CD4-positive, alpha-beta T cell treated with Interleukin-17A for 1 hour (primary cell): ENCODE data around the gene HS3ST4.
"Not testable (repeated sequence)": the region's sequence is repeated elsewhere in the genome, so short reads cannot be mapped to it uniquely, and the experiment has no call there.

ENCODE experiments used
- DNase-seq: peaks from one replicate; pipeline ENCODE4 v3.0.0-alpha.2; 2020

Gene HS3ST4

GRCh38 chr16:26015776-26016175, 324.0 kb downstream of the HS3ST4 start:
- DNase-seq = no peak

- no peak for DNase-seq
Measured at GRCh38 chr16:26016989-26017388, 325.2 kb downstream of the HS3ST4 start.

- no peak for DNase-seq
Measured at GRCh38 chr16:26019381-26020242, 327.9 kb downstream of the HS3ST4 start.

- DNase-seq = no peak
Measured at GRCh38 chr16:26026709-26027450, 335.1 kb downstream of the HS3ST4 start.

- no peak for DNase-seq
Measured at GRCh38 chr16:26031286-26031685, 339.5 kb downstream of the HS3ST4 start.

GRCh38 chr16:26032661-26033060, 340.9 kb downstream of the HS3ST4 start:
- not testable (repeated sequence) for DNase-seq

- DNase-seq = no peak
Measured at GRCh38 chr16:26041952-26042668, 350.4 kb downstream of the HS3ST4 start.

GRCh38 chr16:26050472-26050871, 358.7 kb downstream of the HS3ST4 start:
- no peak for DNase-seq

GRCh38 chr16:26051063-26051462, 359.3 kb downstream of the HS3ST4 start:
- no peak for DNase-seq

- DNase-seq = no peak
Measured at GRCh38 chr16:26053889-26054288, 362.1 kb downstream of the HS3ST4 start.

- DNase-seq = no peak
Measured at GRCh38 chr16:26058326-26058725, 366.6 kb downstream of the HS3ST4 start.

- DNase-seq = no peak
Measured at GRCh38 chr16:26070302-26071100, 378.7 kb downstream of the HS3ST4 start.

GRCh38 chr16:26071101-26071866, 379.5 kb downstream of the HS3ST4 start:
- DNase-seq = no peak

GRCh38 chr16:26078716-26079355, 387.1 kb downstream of the HS3ST4 start:
- DNase-seq = no peak

- DNase-seq = no peak
Measured at GRCh38 chr16:26087091-26087490, 395.3 kb downstream of the HS3ST4 start.

- no peak for DNase-seq
Measured at GRCh38 chr16:26091511-26091910, 399.8 kb downstream of the HS3ST4 start.

- DNase-seq = not testable (repeated sequence)
Measured at GRCh38 chr16:26098206-26098605, 406.4 kb downstream of the HS3ST4 start.

GRCh38 chr16:26102369-26102768, 410.6 kb downstream of the HS3ST4 start:
- no peak for DNase-seq

GRCh38 chr16:26108836-26109505, 417.2 kb downstream of the HS3ST4 start:
- no peak for DNase-seq

GRCh38 chr16:26111900-26112299, 420.1 kb downstream of the HS3ST4 start:
- no peak for DNase-seq

- DNase-seq = no peak
Measured at GRCh38 chr16:26118575-26118974, 426.8 kb downstream of the HS3ST4 start.
